Brain microvascular endothelial cell (primary cell): ENCODE measurements around the gene AMN.

Experiments
- DNase-seq: peaks from one replicate; pipeline ENCODE4 v3.0.0-alpha.2; 2020
- H3K27ac ChIP-seq: fragments of 250-450 bp; sonication (Bioruptor Pico); 2 replicates; pipeline ENCODE4 v1.5.1; 2020; ENCODE audit warnings: mild to moderate bottlenecking, moderate library complexity
- H3K27me3 ChIP-seq: fragments of 250-450 bp; sonication (Bioruptor Pico); replicated peaks from 2 replicates; pipeline ENCODE4 v1.5.1; 2020; ENCODE audit warnings: mild to moderate bottlenecking
- H3K36me3 ChIP-seq: fragments of 250-450 bp; sonication (Bioruptor Pico); replicated peaks from 2 replicates; pipeline ENCODE4 v1.5.1; 2020; ENCODE audit warnings: mild to moderate bottlenecking
- H3K4me3 ChIP-seq: 2 replicates; pipeline ENCODE4 v1.5.1; 2011; ENCODE audit warnings: low read depth, mild to moderate bottlenecking, control low read depth, low read length, moderate library complexity
- CTCF ChIP-seq: IDR thresholded peaks from 2 replicates; pipeline ENCODE4 v1.5.1; 2011; ENCODE audit warnings: low read depth, mild to moderate bottlenecking, moderate library complexity, low read length, control low read depth, inconsistent platforms; ENCODE audit errors: missing control alignments
- in situ Hi-C: cut with HindIII; loops from 2 replicates; pipeline ENCODE4 v1.10.0; 2017; ENCODE audit warnings: low sequenced_read_pairs, low pct_ligation_motif_present

AMN gene

GRCh38 chr14:102957222-102957621 lies 34.8 kb downstream of the AMN start:
- in situ Hi-C loops: no loop called here
- DNase-seq: no peak

GRCh38 chr14:102958461-102958860 lies 36.0 kb downstream of the AMN start:
- no peak overlapping the region for H3K4me3 ChIP-seq
- H3K27me3 ChIP-seq: no peaks in the 10 kb centered on the region
- no peak overlapping the region for H3K27ac ChIP-seq
- in situ Hi-C loops: no loop called here
- peaks cover 83% of the 10 kb centered on the region for H3K36me3 ChIP-seq
- DNase-seq: no peak
- no peak for TF ChIP-seq CTCF

More at GRCh38 chr14:102957222-102957621, 34.8 kb downstream of the AMN start:
- Histone ChIP-seq H3K4me3 (no peak overlapping the region), H3K27me3 (no peaks in the 10 kb centered on the region), H3K27ac (no peak overlapping the region), H3K36me3 (peaks cover 83% of the 10 kb centered on the region)
- TF ChIP-seq CTCF: no peak

GRCh38 chr14:102962111-102962627 lies 39.7 kb downstream of the AMN start:
- no peak for TF ChIP-seq CTCF
- no peak overlapping the region for H3K4me3 ChIP-seq
- H3K27me3 ChIP-seq: no peaks in the 10 kb centered on the region
- peaks cover 85% of the 10 kb centered on the region for H3K36me3 ChIP-seq
- H3K27ac ChIP-seq: no peak overlapping the region
- DNase-seq: no peak
- in situ Hi-C loops: no loop called here

GRCh38 chr14:102964152-102964730 lies 41.8 kb downstream of the AMN start:
- in situ Hi-C loops: no loop called here
- Histone ChIP-seq H3K27ac (no peak overlapping the region), H3K36me3 (peaks cover 85% of the 10 kb centered on the region), H3K4me3 (no peak overlapping the region), H3K27me3 (no peaks in the 10 kb centered on the region)
- TF ChIP-seq CTCF: no peak
- DNase-seq: no peak

GRCh38 chr14:102965282-102965681 lies 42.8 kb downstream of the AMN start:
- in situ Hi-C loops: no loop called here
- peaks cover 91% of the 10 kb centered on the region for H3K36me3 ChIP-seq

More at GRCh38 chr14:102965282-102965681, 42.8 kb downstream of the AMN start:
- no peak overlapping the region for H3K4me3 ChIP-seq
- DNase-seq: no peak
- H3K27ac ChIP-seq: no peak overlapping the region
- H3K27me3 ChIP-seq: no peaks in the 10 kb centered on the region
- no peak for TF ChIP-seq CTCF
